Left kidney (tissue), 2 donors: ENCODE data around the gene GNPDA1. TPM values are rescaled to one million over a fixed set of nuclear protein-coding genes. Genes with fewer than 3 reads are reported as not detected.

Experiments used
- DNase-seq: peaks from one replicate; pipeline ENCODE4 v3.0.0-alpha.2; 2013
- polyA plus RNA-seq: library from polyadenylated mRNA; unstranded; fragments of 120-200 nt; gene quantifications from one replicate; pipeline ENCODE4 v1.2.1, GENCODE V29; 2013; ENCODE audit not compliant: insufficient read length

The GNPDA1 gene
- polyA plus RNA-seq, 1 donor = 66.2 TPM

GRCh38 chr5:141958546-141959172 lies 54.2 kb downstream of the GNPDA1 start:
- no peak for DNase-seq

- peak; percentile 63 for DNase-seq
These were observed 54.7 kb downstream of the GNPDA1 start, which contains the start of gene PCDH12 for GRCh38 chr5:141958113-141958512. TSS of gene PCDH12 (minus strand) at chr5:141958202. CDS start at chr5:141957851, 351 bp downstream.

- no peak for DNase-seq
These were observed 55.3 kb downstream of the GNPDA1 start for GRCh38 chr5:141957367-141957996.

- DNase-seq = no peak
These were observed 58.6 kb downstream of the GNPDA1 start for GRCh38 chr5:141954194-141954593.

GRCh38 chr5:141952020-141952419 lies 60.8 kb downstream of the GNPDA1 start:
- DNase-seq = no peak

GRCh38 chr5:141951332-141951781 lies 61.5 kb downstream of the GNPDA1 start:
- DNase-seq = no peak

Other genes starting within 250 kb of the GNPDA1 start
- 22.4 TPM for gene PCDH1, start 134.6 kb downstream of the GNPDA1 start, polyA plus RNA-seq
- 133 TPM for gene DELE1, start 89.2 kb downstream of the GNPDA1 start, polyA plus RNA-seq
- 15.7 TPM for gene PCDH12, start 54.8 kb downstream of the GNPDA1 start, polyA plus RNA-seq
- 66.6 TPM for gene RNF14, start 43.9 kb downstream of the GNPDA1 start, polyA plus RNA-seq
- gene NDFIP1, start 95.8 kb upstream of the GNPDA1 start, polyA plus RNA-seq = 135 TPM